A673 (cell line): ENCODE data around the gene MAOB.

Experiments
- CTCF ChIP-seq: fragments of 300-800, 200-600 bp; sonication (generic); conservative IDR thresholded peaks from 2 replicates; pipeline ENCODE4 v1.5.1; 2017; ENCODE audit warnings: low read depth, mild to moderate bottlenecking, antibody characterized with exemption, low read length, moderate library complexity, mixed read lengths
- EZH2 ChIP-seq: fragments of 200-600 bp; sonication (generic); IDR thresholded peaks from 2 replicates; pipeline ENCODE4 v1.6.1; 2017; ENCODE audit warnings: borderline replicate concordance, low read depth, mild to moderate bottlenecking, mixed read lengths, antibody characterized with exemption, low read length; ENCODE audit not compliant: poor library complexity, severe bottlenecking

DNA sequence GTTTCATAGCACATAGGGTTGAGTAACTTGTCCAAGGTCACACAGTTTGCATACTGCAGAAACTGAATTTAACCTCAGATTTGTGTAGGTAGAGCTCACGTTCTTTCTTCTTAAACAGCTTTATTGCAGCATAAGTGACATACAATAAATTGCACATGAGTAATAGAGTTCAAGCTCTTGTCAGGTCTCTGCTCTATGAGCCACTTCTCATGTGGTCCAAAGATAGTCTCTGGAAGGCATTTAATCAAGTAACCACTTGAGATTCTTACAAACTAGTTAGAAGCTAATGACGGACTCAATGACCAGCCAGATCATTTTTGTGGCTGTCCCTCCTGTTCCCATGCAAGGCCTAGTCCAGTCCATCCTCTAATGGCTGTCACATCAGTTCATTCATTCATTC is 68.9 kb downstream of the MAOB start:
- TF ChIP-seq CTCF (no peak), EZH2 (no peak)
